IPS-20b (cell line): ENCODE measurements around the gene STX8.

Experiments used
- H3K27ac ChIP-seq: one replicate; pipeline ENCODE4 v1.5.1; 2013; ENCODE audit warnings: low read length
- H3K27me3 ChIP-seq: 2 replicates; pipeline ENCODE4 v1.6.1; 2013; ENCODE audit warnings: mild to moderate bottlenecking, low read length, inconsistent platforms; ENCODE audit not compliant: insufficient read depth
- H3K36me3 ChIP-seq: 2 replicates; pipeline ENCODE4 v1.6.1; 2013; ENCODE audit warnings: low read depth, mild to moderate bottlenecking, inconsistent platforms, low read length, moderate library complexity; ENCODE audit not compliant: insufficient read depth
- H3K4me1 ChIP-seq: 2 replicates; pipeline ENCODE4 v1.6.1; 2013; ENCODE audit warnings: mild to moderate bottlenecking, control low read depth, inconsistent platforms, low read length, moderate library complexity; ENCODE audit not compliant: insufficient read depth
- H3K4me3 ChIP-seq: 2 replicates; pipeline ENCODE4 v1.5.1; 2013; ENCODE audit warnings: mild to moderate bottlenecking, low read length, inconsistent platforms
- H3K9ac ChIP-seq: 2 replicates; pipeline ENCODE4 v1.6.1; 2013; ENCODE audit warnings: low read depth, mild to moderate bottlenecking, inconsistent platforms, low read length, moderate library complexity
- H3K9me3 ChIP-seq: 2 replicates; pipeline ENCODE4 v1.6.1; 2013; ENCODE audit warnings: mild to moderate bottlenecking, low read depth, low read length, inconsistent platforms; ENCODE audit not compliant: insufficient read depth

The STX8 gene

GRCh38 chr17:9285602-9286427 lies 289.8 kb downstream of the STX8 start:
- Histone ChIP-seq H3K9ac (no peak overlapping the region), H3K4me1 (peaks cover 14% of the 10 kb centered on the region; the same call in 1 of the 2 replicates), H3K36me3 (no peaks in the 10 kb centered on the region), H3K9me3 (no peaks in the 10 kb centered on the region), H3K27ac (no peak overlapping the region), H3K27me3 (no peaks in the 10 kb centered on the region), H3K4me3 (no peak overlapping the region)

- Histone ChIP-seq H3K9me3 (no peaks in the 10 kb centered on the region), H3K4me1 (peaks cover 14% of the 10 kb centered on the region; the same call in 1 of the 2 replicates), H3K9ac (no peak overlapping the region), H3K27me3 (no peaks in the 10 kb centered on the region), H3K36me3 (no peaks in the 10 kb centered on the region), H3K4me3 (no peak overlapping the region), H3K27ac (no peak overlapping the region)
These were observed 290.7 kb downstream of the STX8 start for GRCh38 chr17:9284884-9285283.

GRCh38 chr17:9283909-9284308 lies 291.7 kb downstream of the STX8 start:
- no peak overlapping the region for H3K9ac ChIP-seq
- H3K4me1 ChIP-seq, result peaks cover 14% of the 10 kb centered on the region; the same call in 1 of the 2 replicates
- H3K27me3 ChIP-seq, result no peaks in the 10 kb centered on the region
- no peak overlapping the region for H3K4me3 ChIP-seq
- H3K36me3 ChIP-seq, result no peaks in the 10 kb centered on the region
- no peak overlapping the region for H3K27ac ChIP-seq
- H3K9me3 ChIP-seq, result no peaks in the 10 kb centered on the region

GRCh38 chr17:9279893-9280292 lies 295.7 kb downstream of the STX8 start:
- H3K9ac ChIP-seq, result no peak overlapping the region
- no peaks in the 10 kb centered on the region for H3K27me3 ChIP-seq
- no peak overlapping the region for H3K27ac ChIP-seq

GRCh38 chr17:9274973-9275372 lies 300.6 kb downstream of the STX8 start:
- no peak overlapping the region for H3K27ac ChIP-seq
- no peak overlapping the region for H3K4me3 ChIP-seq
- no peaks in the 10 kb centered on the region for H3K36me3 ChIP-seq
- no peak overlapping the region for H3K9ac ChIP-seq
- H3K4me1 ChIP-seq, result no peaks in the 10 kb centered on the region
- no peaks in the 10 kb centered on the region for H3K27me3 ChIP-seq
- H3K9me3 ChIP-seq, result no peaks in the 10 kb centered on the region

More at GRCh38 chr17:9279893-9280292, 295.7 kb downstream of the STX8 start:
- Histone ChIP-seq H3K4me3 (no peak overlapping the region), H3K9me3 (no peaks in the 10 kb centered on the region), H3K36me3 (no peaks in the 10 kb centered on the region), H3K4me1 (peaks cover under 1% of the 10 kb centered on the region; the same call in 1 of the 2 replicates)

- H3K9ac ChIP-seq, result no peak overlapping the region
- no peak overlapping the region for H3K27ac ChIP-seq
- H3K4me3 ChIP-seq, result no peak overlapping the region
- no peaks in the 10 kb centered on the region for H3K9me3 ChIP-seq
- no peaks in the 10 kb centered on the region for H3K4me1 ChIP-seq
- no peaks in the 10 kb centered on the region for H3K27me3 ChIP-seq
- no peaks in the 10 kb centered on the region for H3K36me3 ChIP-seq
These were observed 301.9 kb downstream of the STX8 start for GRCh38 chr17:9273428-9274391.

GRCh38 chr17:9272501-9273200 lies 303.0 kb downstream of the STX8 start:
- H3K9me3 ChIP-seq, result no peaks in the 10 kb centered on the region
- H3K27ac ChIP-seq, result no peak overlapping the region
- H3K9ac ChIP-seq, result no peak overlapping the region
- H3K27me3 ChIP-seq, result no peaks in the 10 kb centered on the region
- no peaks in the 10 kb centered on the region for H3K4me1 ChIP-seq
- H3K36me3 ChIP-seq, result no peaks in the 10 kb centered on the region
- H3K4me3 ChIP-seq, result no peak overlapping the region

- no peaks in the 10 kb centered on the region for H3K4me1 ChIP-seq
- no peak overlapping the region for H3K27ac ChIP-seq
- no peaks in the 10 kb centered on the region for H3K36me3 ChIP-seq
- no peak overlapping the region for H3K9ac ChIP-seq
- no peaks in the 10 kb centered on the region for H3K27me3 ChIP-seq
- no peak overlapping the region for H3K4me3 ChIP-seq
- no peaks in the 10 kb centered on the region for H3K9me3 ChIP-seq
These were observed 303.6 kb downstream of the STX8 start for GRCh38 chr17:9271989-9272388.

- no peaks in the 10 kb centered on the region for H3K27me3 ChIP-seq
- H3K36me3 ChIP-seq, result no peaks in the 10 kb centered on the region
- no peak overlapping the region for H3K4me3 ChIP-seq
- H3K9ac ChIP-seq, result no peak overlapping the region
- no peak overlapping the region for H3K27ac ChIP-seq
- no peaks in the 10 kb centered on the region for H3K9me3 ChIP-seq
- no peaks in the 10 kb centered on the region for H3K4me1 ChIP-seq
These were observed 304.7 kb downstream of the STX8 start for GRCh38 chr17:9270921-9271320.

- Histone ChIP-seq H3K4me1 (no peaks in the 10 kb centered on the region), H3K9ac (no peak overlapping the region), H3K9me3 (no peaks in the 10 kb centered on the region), H3K27me3 (no peaks in the 10 kb centered on the region), H3K36me3 (no peaks in the 10 kb centered on the region), H3K4me3 (no peak overlapping the region), H3K27ac (no peak overlapping the region)
These were observed 306.1 kb downstream of the STX8 start for GRCh38 chr17:9269350-9270035.

- H3K4me1 ChIP-seq, result no peaks in the 10 kb centered on the region
- H3K9ac ChIP-seq, result no peak overlapping the region
- H3K4me3 ChIP-seq, result no peak overlapping the region
- H3K27ac ChIP-seq, result no peak overlapping the region
- no peaks in the 10 kb centered on the region for H3K9me3 ChIP-seq
- no peaks in the 10 kb centered on the region for H3K36me3 ChIP-seq
- H3K27me3 ChIP-seq, result no peaks in the 10 kb centered on the region
These were observed 307.1 kb downstream of the STX8 start for GRCh38 chr17:9268546-9268945.
